ENCODE results near the gene HAUS3.
"Not testable (repeated sequence)": the region's sequence is repeated elsewhere in the genome, so short reads cannot be mapped to it uniquely, and the experiment has no call there.

DNA sequence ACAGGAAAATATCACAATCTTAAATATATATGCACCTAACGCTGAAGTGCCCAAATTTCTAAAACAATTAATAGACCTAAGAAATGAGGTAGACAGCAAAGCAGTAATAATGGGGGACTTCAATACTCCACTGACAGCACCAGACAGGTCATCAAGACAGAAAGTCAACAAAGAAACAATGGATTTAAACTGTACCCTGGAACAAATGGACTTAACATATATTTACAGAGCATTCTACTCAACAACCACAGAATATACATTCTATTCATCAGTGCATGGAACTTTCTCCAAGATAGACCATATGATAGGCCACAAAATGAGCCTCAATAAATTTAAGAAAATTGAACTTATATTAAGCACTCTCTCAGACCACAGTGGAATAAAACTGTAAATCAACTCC lies 39.1 kb downstream of the HAUS3 start:
- TF ChIP-seq, protein P1, sequence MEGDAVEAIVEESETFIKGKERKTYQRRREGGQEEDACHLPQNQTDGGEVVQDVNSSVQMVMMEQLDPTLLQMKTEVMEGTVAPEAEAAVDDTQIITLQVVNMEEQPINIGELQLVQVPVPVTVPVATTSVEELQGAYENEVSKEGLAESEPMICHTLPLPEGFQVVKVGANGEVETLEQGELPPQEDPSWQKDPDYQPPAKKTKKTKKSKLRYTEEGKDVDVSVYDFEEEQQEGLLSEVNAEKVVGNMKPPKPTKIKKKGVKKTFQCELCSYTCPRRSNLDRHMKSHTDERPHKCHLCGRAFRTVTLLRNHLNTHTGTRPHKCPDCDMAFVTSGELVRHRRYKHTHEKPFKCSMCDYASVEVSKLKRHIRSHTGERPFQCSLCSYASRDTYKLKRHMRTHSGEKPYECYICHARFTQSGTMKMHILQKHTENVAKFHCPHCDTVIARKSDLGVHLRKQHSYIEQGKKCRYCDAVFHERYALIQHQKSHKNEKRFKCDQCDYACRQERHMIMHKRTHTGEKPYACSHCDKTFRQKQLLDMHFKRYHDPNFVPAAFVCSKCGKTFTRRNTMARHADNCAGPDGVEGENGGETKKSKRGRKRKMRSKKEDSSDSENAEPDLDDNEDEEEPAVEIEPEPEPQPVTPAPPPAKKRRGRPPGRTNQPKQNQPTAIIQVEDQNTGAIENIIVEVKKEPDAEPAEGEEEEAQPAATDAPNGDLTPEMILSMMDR (IDR thresholded peaks at IDR 0.05) = not testable (repeated sequence)
- not testable (repeated sequence) for TF ChIP-seq POLR2A (IDR thresholded peaks at IDR 0.05)

All from right lobe of liver (tissue), 4 donors.